Right lobe of liver (tissue), 6 donors: ENCODE measurements around the gene ZNF746. TPM values are rescaled to one million over a fixed set of nuclear protein-coding genes. Genes with fewer than 3 reads are reported as not detected.

Experiments used
- ATAC-seq, 4 donors: fragments of 200-7000 bp; cut with Tn5 transposase; one replicate each; pipeline ENCODE4 v1.9.1; 2020; ENCODE audit warnings: mild to moderate bottlenecking in 4 of 4, moderate library complexity in 4 of 4
- DNase-seq, 3 donors: peaks; one replicate each; pipeline ENCODE4 v3.0.0-alpha.2; 2020
- H3K27ac ChIP-seq, 3 donors: fragments of 200-600 bp; one replicate each; pipeline ENCODE4 v1.8.0; 2022
- H3K27me3 ChIP-seq, 2 donors: fragments of 200-600 bp; one replicate each; pipeline ENCODE4 v1.8.0; 2022
- H3K36me3 ChIP-seq, 4 donors: fragments of 200-600 bp; sonication (generic) in 1 of 4; one replicate each; pipeline versions ENCODE4 v1.5.1 to v1.8.0; 2017 to 2022; ENCODE audit warnings: control low read depth in 1 of 4
- H3K4me1 ChIP-seq, 4 donors: fragments of 200-600 bp; sonication (generic) in 1 of 4; one replicate each; pipeline versions ENCODE4 v1.5.1 to v1.8.0; 2017 to 2022; ENCODE audit warnings: control low read depth in 1 of 4
- H3K4me3 ChIP-seq, 3 donors: fragments of 200-600 bp; one replicate each; pipeline ENCODE4 v1.8.0; 2022
- H3K9me3 ChIP-seq, 4 donors: fragments of 200-600 bp; sonication (generic) in 1 of 4; one replicate each; pipeline versions ENCODE4 v1.5.1 to v1.8.0; 2017 to 2022; ENCODE audit warnings: control low read depth in 1 of 4
- POLR2A ChIP-seq: fragments of 450-650 bp; IDR thresholded peaks from one replicate; pipeline ENCODE4 v1.6.1; 2017; ENCODE audit warnings: antibody characterized with exemption, mild to moderate bottlenecking
- WGBS: methylation state at CpG from one replicate; pipeline ENCODE4 v1.1.6; 2018; ENCODE audit warnings: low coverage, low lambda C conversion rate; ENCODE audit not compliant: insufficient coverage; ENCODE audit errors: missing lambda C conversion rate; 5-methylcytosine and 5-hydroxymethylcytosine counted together
- intact Hi-C, 2 donors: fragments of 100-400 bp; cut with DNase I; formaldehyde crosslinking; loops; one replicate each; pipeline versions ENCODE4 v1.11.2 to v1.14.1; 2022
- total RNA-seq, 6 experiments: library from RNA; depleted of rRNA in 2 of 6; stranded (reverse); fragments of >200 nt in 2 of 6; fragmentation: NEBNext Ultra II Directional in 3 of 6; extraction: Animal tissue kit (Norgen Biotek cat#: 25700) in 3 of 6; gene quantifications; one replicate each; pipeline versions ENCODE4 v1.1.0 to v1.2.4, GENCODE V29; 2016 to 2023
- TF ChIP-seq, protein P1 (sequence below), 4 donors: fragments of 200-600 bp in 3 of 4; fragments of 450-650 bp in 1 of 4; IDR thresholded peaks; one replicate each; pipeline versions ENCODE4 v1.5.1 to v1.8.0; 2016 to 2022; ENCODE audit warnings: antibody characterized with exemption in 4 of 4, mild to moderate bottlenecking in 2 of 4
- donor health status: DM: no; HTN: yes; CAD: no.
- donor health status: DM: no; HTN: no; CAD: no.
- donor health status: DM: no; HTN: no; CAD: no.
- donor health status: DM: no; HTN: yes; CAD: no.
- donor health status: DM: no; HTN: yes; CAD: no.

Gene ZNF746
- total RNA-seq, 6 experiments from 2014 or later = 7.9 to 15.8 (median 10.4) TPM

DNA sequence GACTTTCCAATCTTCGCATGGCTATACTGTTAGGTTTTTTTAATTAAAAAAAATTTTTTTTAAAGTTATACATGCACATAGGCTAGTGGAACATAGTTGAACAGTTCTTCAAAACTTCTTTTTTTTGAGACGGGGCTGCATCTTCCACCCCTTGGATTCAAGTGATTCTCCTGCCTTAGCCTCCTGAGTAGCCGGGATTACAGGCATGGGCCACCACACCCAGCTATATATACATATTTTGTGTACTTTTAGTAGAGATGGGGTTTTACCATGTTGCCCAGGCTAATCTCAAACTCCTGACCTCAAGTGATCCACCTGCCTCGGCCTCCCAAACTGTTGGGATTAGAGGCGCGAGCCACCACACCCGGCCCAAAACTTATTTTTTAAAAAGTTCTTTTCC is 54.1 kb downstream of the ZNF746 start:
- no peak overlapping the region for H3K4me3 ChIP-seq
- no peak for ATAC-seq
- H3K27me3 ChIP-seq = no peaks in the 10 kb centered on the region
- DNase-seq = no peak
- H3K27ac ChIP-seq = no peak overlapping the region
- H3K9me3 ChIP-seq = no peaks in the 10 kb centered on the region
- H3K36me3 ChIP-seq = peaks cover 0 to 18% (median 2%) of the 10 kb centered on the region in 4 donors
- intact Hi-C loops = no loop called here
- no peaks in the 10 kb centered on the region for H3K4me1 ChIP-seq
- TF ChIP-seq, protein P1, sequence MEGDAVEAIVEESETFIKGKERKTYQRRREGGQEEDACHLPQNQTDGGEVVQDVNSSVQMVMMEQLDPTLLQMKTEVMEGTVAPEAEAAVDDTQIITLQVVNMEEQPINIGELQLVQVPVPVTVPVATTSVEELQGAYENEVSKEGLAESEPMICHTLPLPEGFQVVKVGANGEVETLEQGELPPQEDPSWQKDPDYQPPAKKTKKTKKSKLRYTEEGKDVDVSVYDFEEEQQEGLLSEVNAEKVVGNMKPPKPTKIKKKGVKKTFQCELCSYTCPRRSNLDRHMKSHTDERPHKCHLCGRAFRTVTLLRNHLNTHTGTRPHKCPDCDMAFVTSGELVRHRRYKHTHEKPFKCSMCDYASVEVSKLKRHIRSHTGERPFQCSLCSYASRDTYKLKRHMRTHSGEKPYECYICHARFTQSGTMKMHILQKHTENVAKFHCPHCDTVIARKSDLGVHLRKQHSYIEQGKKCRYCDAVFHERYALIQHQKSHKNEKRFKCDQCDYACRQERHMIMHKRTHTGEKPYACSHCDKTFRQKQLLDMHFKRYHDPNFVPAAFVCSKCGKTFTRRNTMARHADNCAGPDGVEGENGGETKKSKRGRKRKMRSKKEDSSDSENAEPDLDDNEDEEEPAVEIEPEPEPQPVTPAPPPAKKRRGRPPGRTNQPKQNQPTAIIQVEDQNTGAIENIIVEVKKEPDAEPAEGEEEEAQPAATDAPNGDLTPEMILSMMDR (IDR thresholded peaks at IDR 0.05) = no peak
- no peak for TF ChIP-seq POLR2A
- 96% methylated on average over 6 of the region's 7 CpGs for WGBS

GRCh38 chr7:149442924-149443323 is 54.7 kb downstream of the ZNF746 start:
- Histone ChIP-seq H3K4me3 (no peak overlapping the region), H3K27ac (no peak overlapping the region), H3K27me3 (no peaks in the 10 kb centered on the region), H3K9me3 (no peaks in the 10 kb centered on the region), H3K4me1 (no peaks in the 10 kb centered on the region), H3K36me3 (peaks cover 0 to 17% (median 2%) of the 10 kb centered on the region in 4 donors)
- WGBS = 82% methylated on average over 3 of the region's 3 CpGs
- TF ChIP-seq, protein P1 (IDR thresholded peaks at IDR 0.05) = no peak
- no peak for TF ChIP-seq POLR2A
- ATAC-seq (no peak), DNase-seq (no peak)
- intact Hi-C loops = no loop called here

DNA sequence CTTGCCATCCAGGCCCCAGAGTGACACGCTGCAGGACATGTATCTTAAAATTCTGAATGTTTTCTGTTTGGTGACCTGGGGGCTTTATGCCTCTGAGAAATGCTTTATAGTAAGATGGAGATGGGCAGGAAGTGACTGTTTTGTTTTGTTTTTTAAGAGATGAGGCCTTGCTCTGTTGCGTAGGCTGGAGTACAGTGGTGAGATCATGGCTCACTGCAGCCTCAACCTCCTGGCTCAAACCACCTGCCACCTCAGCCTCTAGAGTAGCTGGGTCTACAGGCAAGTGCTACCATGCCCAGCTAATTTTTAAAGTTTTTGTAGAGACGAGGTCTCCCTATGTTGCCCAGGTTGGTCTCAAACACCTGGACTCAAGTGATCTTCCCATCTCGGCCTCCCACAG is 57.4 kb downstream of the ZNF746 start:
- no peak overlapping the region for H3K4me3 ChIP-seq
- peaks cover 0 to 14% (median 4%) of the 10 kb centered on the region in 4 donors for H3K36me3 ChIP-seq
- 81% methylated on average over 4 of the region's 4 CpGs for WGBS
- no peaks in the 10 kb centered on the region for H3K27me3 ChIP-seq
- no peak overlapping the region for H3K27ac ChIP-seq
- ATAC-seq (no peak), DNase-seq (no peak)
- TF ChIP-seq, protein P1 (IDR thresholded peaks at IDR 0.05) = no peak
- intact Hi-C loops = no loop called here
- H3K4me1 ChIP-seq = no peaks in the 10 kb centered on the region
- no peaks in the 10 kb centered on the region for H3K9me3 ChIP-seq

DNA sequence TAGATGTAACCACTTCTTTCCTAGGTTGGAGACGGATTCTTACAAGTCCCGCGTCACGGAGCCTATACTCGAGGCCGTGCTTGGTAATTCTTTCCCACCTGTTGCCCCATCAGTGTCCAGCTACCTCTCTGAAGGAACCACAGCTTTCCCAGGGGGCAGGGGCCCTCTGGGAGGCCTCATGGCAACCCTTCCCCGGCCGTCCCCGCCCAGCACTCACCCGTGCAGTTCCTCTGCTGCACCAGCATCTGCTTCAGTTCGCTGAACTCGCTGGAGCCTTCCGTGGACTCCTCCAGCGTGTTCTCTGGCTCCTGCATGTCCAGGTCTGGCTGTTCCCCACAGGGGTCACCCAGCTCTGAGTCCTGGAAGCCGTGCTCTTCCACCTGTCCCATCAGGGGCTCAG is 61.3 kb downstream of the ZNF746 start:
- no peaks in the 10 kb centered on the region for H3K4me1 ChIP-seq
- intact Hi-C loops = no loop called here
- H3K27ac ChIP-seq = no peak overlapping the region
- peaks cover 0 to 31% (median 8%) of the 10 kb centered on the region in 4 donors for H3K36me3 ChIP-seq
- H3K27me3 ChIP-seq = no peaks in the 10 kb centered on the region
- no peak for TF ChIP-seq POLR2A
- TF ChIP-seq, protein P1 (IDR thresholded peaks at IDR 0.05) = no peak
- 100% methylated on average over 5 of the region's 15 CpGs for WGBS
- ATAC-seq (no peak), DNase-seq (no peak)
- no peak overlapping the region for H3K4me3 ChIP-seq
- H3K9me3 ChIP-seq = no peaks in the 10 kb centered on the region

DNA sequence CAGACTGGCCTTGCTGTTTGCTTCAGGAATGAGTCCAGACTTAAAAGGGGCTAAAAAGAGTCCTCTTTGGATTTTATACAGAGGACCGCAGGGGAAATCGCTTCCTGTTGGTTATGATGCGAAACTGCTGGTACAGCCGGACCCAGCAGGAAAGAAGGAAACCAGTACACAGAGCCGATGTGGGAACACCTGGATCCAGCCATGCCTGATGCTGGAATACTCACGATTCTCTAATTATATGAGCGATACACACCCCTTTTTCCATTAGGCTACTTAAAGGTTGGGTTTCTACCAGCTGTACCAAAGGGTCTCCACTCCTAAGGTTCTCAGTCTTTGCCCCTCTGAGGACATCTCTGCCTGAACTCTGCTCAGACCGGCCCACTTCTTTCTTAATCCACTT is 64.5 kb downstream of the ZNF746 start:
- TF ChIP-seq POLR2A = no peak
- TF ChIP-seq, protein P1 (IDR thresholded peaks at IDR 0.05) = no peak
- peaks cover 0 to 37% (median 8%) of the 10 kb centered on the region in 4 donors for H3K36me3 ChIP-seq

More for the DNA sequence above, 64.5 kb downstream of the ZNF746 start:
- Histone ChIP-seq H3K4me1 (no peaks in the 10 kb centered on the region), H3K4me3 (no peak overlapping the region), H3K9me3 (no peaks in the 10 kb centered on the region), H3K27ac (no peak overlapping the region), H3K27me3 (no peaks in the 10 kb centered on the region)
- intact Hi-C loops = no loop called here
- ATAC-seq (no peak), DNase-seq (no peak)
- WGBS = 83% methylated on average over 8 of the region's 8 CpGs
